BLaER1 (cell line): ENCODE data around the gene AK8.
A peak's percentile ranks its signal among the peaks of the same experiment; 100 is the strongest.

ENCODE experiments used
- H3K27ac ChIP-seq: shearing (Covaris generic); formaldehyde crosslinking; 2 replicates; pipeline ENCODE4 v1.8.1; 2022
- H3K27me3 ChIP-seq: shearing (Covaris generic); formaldehyde crosslinking; 2 replicates; pipeline ENCODE4 v1.8.1; 2022
- H3K36me3 ChIP-seq: shearing (Covaris generic); formaldehyde crosslinking; 2 replicates; pipeline ENCODE4 v1.8.1; 2022
- H3K4me1 ChIP-seq: shearing (Covaris generic); formaldehyde crosslinking; 2 replicates; pipeline ENCODE4 v1.8.1; 2022
- H3K4me2 ChIP-seq: shearing (Covaris generic); formaldehyde crosslinking; 2 replicates; pipeline ENCODE4 v1.8.1; 2022
- H3K4me3 ChIP-seq: shearing (Covaris generic); formaldehyde crosslinking; 2 replicates; pipeline ENCODE4 v1.8.1; 2022
- H3K9ac ChIP-seq: shearing (Covaris generic); formaldehyde crosslinking; 2 replicates; pipeline ENCODE4 v1.8.1; 2022
- H3K9me3 ChIP-seq: shearing (Covaris generic); formaldehyde crosslinking; 2 replicates; pipeline ENCODE4 v1.8.1; 2022
- H4K20me1 ChIP-seq: shearing (Covaris generic); formaldehyde crosslinking; 2 replicates; pipeline ENCODE4 v1.8.1; 2022
- Cebpa-rat ChIP-seq: shearing (Covaris generic); IDR thresholded peaks from 2 replicates; pipeline ENCODE4 v1.8.1; 2022

The AK8 gene

GRCh38 chr9:132794730-132795380 is 83.2 kb downstream of the AK8 start:
- H3K36me3 ChIP-seq = no peaks in the 10 kb centered on the region
- H3K27me3 ChIP-seq = no peaks in the 10 kb centered on the region
- H4K20me1 ChIP-seq = no peaks in the 10 kb centered on the region
- H3K9me3 ChIP-seq = no peaks in the 10 kb centered on the region
- no peak for TF ChIP-seq Cebpa-rat
- H3K9ac ChIP-seq = no peak overlapping the region
- peaks cover 8% of the 10 kb centered on the region; the same call in 1 of the 2 replicates for H3K4me1 ChIP-seq
- H3K27ac ChIP-seq = no peak overlapping the region
- no peak overlapping the region for H3K4me2 ChIP-seq
- no peak overlapping the region for H3K4me3 ChIP-seq

- TF ChIP-seq Cebpa-rat = no peak
- H3K27ac ChIP-seq = no peak overlapping the region
- no peaks in the 10 kb centered on the region for H3K9me3 ChIP-seq
- H3K27me3 ChIP-seq = no peaks in the 10 kb centered on the region
- no peak overlapping the region for H3K4me3 ChIP-seq
- no peak overlapping the region for H3K9ac ChIP-seq
- H3K4me2 ChIP-seq = no peak overlapping the region
- H3K4me1 ChIP-seq = peaks cover 8% of the 10 kb centered on the region; the same call in 1 of the 2 replicates
- H4K20me1 ChIP-seq = no peaks in the 10 kb centered on the region
- H3K36me3 ChIP-seq = no peaks in the 10 kb centered on the region
Observed at GRCh38 chr9:132793606-132794580, 84.2 kb downstream of the AK8 start.

GRCh38 chr9:132792547-132792946 is 85.5 kb downstream of the AK8 start:
- Histone ChIP-seq H3K27me3 (no peaks in the 10 kb centered on the region), H3K4me2 (no peak overlapping the region), H3K4me3 (no peak overlapping the region), H3K4me1 (peaks cover 17% of the 10 kb centered on the region), H3K27ac (no peak overlapping the region), H4K20me1 (no peaks in the 10 kb centered on the region), H3K9ac (no peak overlapping the region), H3K36me3 (no peaks in the 10 kb centered on the region), H3K9me3 (0 out of 2 replicates have a peak, but pooled peaks cover 5% of the 10 kb centered on the region)
- no peak for TF ChIP-seq Cebpa-rat

GRCh38 chr9:132791699-132792240 is 86.3 kb downstream of the AK8 start:
- no peaks in the 10 kb centered on the region for H3K36me3 ChIP-seq
- H4K20me1 ChIP-seq = no peaks in the 10 kb centered on the region
- H3K4me3 ChIP-seq = no peak overlapping the region
- no peak overlapping the region for H3K9ac ChIP-seq
- no peak for TF ChIP-seq Cebpa-rat
- H3K27me3 ChIP-seq = no peaks in the 10 kb centered on the region
- H3K4me1 ChIP-seq = peaks cover 18% of the 10 kb centered on the region
- H3K4me2 ChIP-seq = no peak overlapping the region
- 0 out of 2 replicates have a peak, but pooled peaks cover 5% of the 10 kb centered on the region for H3K9me3 ChIP-seq
- no peak overlapping the region for H3K27ac ChIP-seq

- TF ChIP-seq Cebpa-rat = no peak
- H3K36me3 ChIP-seq = no peaks in the 10 kb centered on the region
Observed at GRCh38 chr9:132789719-132790118, 88.4 kb downstream of the AK8 start.

GRCh38 chr9:132788378-132788777 is 89.7 kb downstream of the AK8 start:
- Histone ChIP-seq H3K36me3 (no peaks in the 10 kb centered on the region), H3K4me1 (peaks cover 34% of the 10 kb centered on the region), H4K20me1 (no peaks in the 10 kb centered on the region), H3K4me3 (no peak overlapping the region), H3K27ac (no peak overlapping the region), H3K9ac (no peak overlapping the region), H3K9me3 (0 out of 2 replicates have a peak, but pooled peaks cover 5% of the 10 kb centered on the region), H3K4me2 (peak overlapping the region; percentile 51), H3K27me3 (no peaks in the 10 kb centered on the region)
- TF ChIP-seq Cebpa-rat = no peak

More at GRCh38 chr9:132789719-132790118, 88.4 kb downstream of the AK8 start:
- no peak overlapping the region for H3K27ac ChIP-seq
- no peak overlapping the region for H3K9ac ChIP-seq
- H3K4me3 ChIP-seq = no peak overlapping the region
- no peaks in the 10 kb centered on the region for H3K27me3 ChIP-seq
- 0 out of 2 replicates have a peak, but pooled peaks cover 5% of the 10 kb centered on the region for H3K9me3 ChIP-seq
- H3K4me2 ChIP-seq = no peak overlapping the region
- no peaks in the 10 kb centered on the region for H4K20me1 ChIP-seq
- H3K4me1 ChIP-seq = peaks cover 26% of the 10 kb centered on the region

- TF ChIP-seq Cebpa-rat = no peak
- Histone ChIP-seq H4K20me1 (no peaks in the 10 kb centered on the region), H3K4me3 (no peak overlapping the region), H3K27me3 (no peaks in the 10 kb centered on the region), H3K9me3 (0 out of 2 replicates have a peak, but pooled peaks cover 5% of the 10 kb centered on the region), H3K36me3 (no peaks in the 10 kb centered on the region), H3K27ac (0 out of 2 replicates have a peak overlapping the region, but pooled peaks have one; percentile 23), H3K9ac (no peak overlapping the region), H3K4me1 (peaks cover 34% of the 10 kb centered on the region), H3K4me2 (peak overlapping the region; percentile 51)
Observed at GRCh38 chr9:132787748-132788159, 90.3 kb downstream of the AK8 start.

- Histone ChIP-seq H4K20me1 (no peaks in the 10 kb centered on the region), H3K27me3 (no peaks in the 10 kb centered on the region), H3K4me2 (peak overlapping the region; percentile 36; the same call in 1 of the 2 replicates), H3K4me3 (no peak overlapping the region), H3K4me1 (peaks cover 34% of the 10 kb centered on the region), H3K9ac (no peak overlapping the region), H3K36me3 (no peaks in the 10 kb centered on the region), H3K27ac (no peak overlapping the region), H3K9me3 (0 out of 2 replicates have a peak, but pooled peaks cover 5% of the 10 kb centered on the region)
- no peak for TF ChIP-seq Cebpa-rat
Observed at GRCh38 chr9:132784286-132784830, 93.7 kb downstream of the AK8 start.

GRCh38 chr9:132783006-132783405 is 95.1 kb downstream of the AK8 start:
- no peaks in the 10 kb centered on the region for H3K36me3 ChIP-seq
- H3K27me3 ChIP-seq = no peaks in the 10 kb centered on the region
- no peak overlapping the region for H3K4me3 ChIP-seq
- peaks cover 29% of the 10 kb centered on the region for H3K4me1 ChIP-seq
- H4K20me1 ChIP-seq = no peaks in the 10 kb centered on the region
- TF ChIP-seq Cebpa-rat = no peak
- H3K9ac ChIP-seq = no peak overlapping the region
- no peak overlapping the region for H3K4me2 ChIP-seq
- H3K27ac ChIP-seq = no peak overlapping the region
- no peaks in the 10 kb centered on the region for H3K9me3 ChIP-seq
